ENCODE results near the gene GORASP1. TPM values are rescaled to one million over a fixed set of nuclear protein-coding genes. Genes with fewer than 3 reads are reported as not detected.

GORASP1 gene
- total RNA-seq, 1 experiment from 2014 or later = 38.5 TPM

DNA sequence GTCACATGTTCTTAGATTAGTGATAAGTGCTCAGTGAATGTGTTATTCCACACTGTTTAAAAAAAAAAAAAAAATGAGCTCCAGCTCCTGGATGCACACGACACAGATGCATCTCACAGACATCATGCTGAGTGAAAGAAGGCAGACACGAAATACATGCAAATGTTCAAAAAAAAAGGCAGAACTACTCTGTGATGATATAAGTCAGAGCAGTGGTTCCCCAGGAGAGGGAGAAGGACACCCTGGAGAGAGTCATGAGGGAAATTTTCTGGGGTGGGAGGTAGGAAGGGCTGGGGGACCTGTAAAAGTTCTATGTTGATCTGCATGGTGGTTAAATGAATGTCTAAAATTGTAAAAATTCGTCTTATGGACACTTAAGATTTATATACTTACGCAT, 41.6 kb upstream of the GORASP1 start:
- Histone ChIP-seq H3K79me2 (ENCODE audit: low read length) (peaks cover 20% of the 10 kb centered on the region; the same call in 1 of the 2 replicates), H3K36me3 (ENCODE audit: insufficient read depth, low read length) (no peaks in the 10 kb centered on the region; the same call in 1 of the 2 replicates), H3K4me1 (ENCODE audit: low read length) (peaks cover 75% of the 10 kb centered on the region), H3K4me3 (ENCODE audit: low read length) (peak overlapping the region; percentile 64), H2AFZ (ENCODE audit: low read length) (no peak overlapping the region), H3K9me2 (replicated peaks; ENCODE audit: insufficient read depth, low read length) (no peaks in the 10 kb centered on the region), H3K27me3 (ENCODE audit: low read length) (no peaks in the 10 kb centered on the region), H3K27ac (ENCODE audit: low read length) (peak overlapping the region; percentile 90), H4K20me1 (ENCODE audit: insufficient read depth, low read depth, low read length) (peaks cover 8% of the 10 kb centered on the region; the same call in 1 of the 2 replicates), H3K9me3 (ENCODE audit: low read length) (no peaks in the 10 kb centered on the region), H3K4me2 (ENCODE audit: low read depth, low read length, poor library complexity, severe bottlenecking) (peak overlapping the region; percentile 68), H3K9ac (ENCODE audit: low read length) (peak overlapping the region; percentile 73)
- peak; percentile 89 for DNase-seq

DNA sequence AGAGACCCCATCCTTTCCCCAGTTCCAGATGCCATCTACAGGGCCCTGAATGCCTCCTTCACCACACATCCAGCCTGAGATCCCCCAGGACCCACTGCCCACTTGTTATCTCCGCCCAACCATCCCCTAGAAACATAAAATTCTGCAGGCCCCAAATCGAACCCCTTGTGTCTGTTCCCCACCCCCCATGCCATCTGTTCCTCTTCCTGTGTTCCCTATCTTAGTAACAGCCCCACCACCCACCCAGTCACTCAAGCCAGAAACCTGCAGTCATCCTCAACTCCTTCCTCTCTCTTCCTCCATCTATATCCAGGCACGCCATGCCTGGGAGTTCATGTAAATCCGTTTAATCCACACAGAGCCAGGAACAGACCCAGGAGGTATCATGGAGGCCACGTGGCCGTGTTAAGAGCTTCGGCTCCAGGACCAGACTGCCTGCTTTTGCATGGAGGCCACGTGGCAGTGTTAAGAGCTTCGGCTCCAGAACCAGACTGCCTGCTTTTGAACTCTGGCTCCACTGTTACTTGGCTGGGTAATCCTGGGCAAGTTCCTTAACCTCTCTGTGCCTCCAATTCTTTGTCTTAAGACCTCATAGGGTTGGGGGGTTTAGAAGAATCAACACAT, 41.1 kb upstream of the GORASP1 start:
- Histone ChIP-seq H3K79me2 (ENCODE audit: low read length) (peaks cover 20% of the 10 kb centered on the region; the same call in 1 of the 2 replicates), H3K4me1 (ENCODE audit: low read length) (peaks cover 75% of the 10 kb centered on the region)

DNA sequence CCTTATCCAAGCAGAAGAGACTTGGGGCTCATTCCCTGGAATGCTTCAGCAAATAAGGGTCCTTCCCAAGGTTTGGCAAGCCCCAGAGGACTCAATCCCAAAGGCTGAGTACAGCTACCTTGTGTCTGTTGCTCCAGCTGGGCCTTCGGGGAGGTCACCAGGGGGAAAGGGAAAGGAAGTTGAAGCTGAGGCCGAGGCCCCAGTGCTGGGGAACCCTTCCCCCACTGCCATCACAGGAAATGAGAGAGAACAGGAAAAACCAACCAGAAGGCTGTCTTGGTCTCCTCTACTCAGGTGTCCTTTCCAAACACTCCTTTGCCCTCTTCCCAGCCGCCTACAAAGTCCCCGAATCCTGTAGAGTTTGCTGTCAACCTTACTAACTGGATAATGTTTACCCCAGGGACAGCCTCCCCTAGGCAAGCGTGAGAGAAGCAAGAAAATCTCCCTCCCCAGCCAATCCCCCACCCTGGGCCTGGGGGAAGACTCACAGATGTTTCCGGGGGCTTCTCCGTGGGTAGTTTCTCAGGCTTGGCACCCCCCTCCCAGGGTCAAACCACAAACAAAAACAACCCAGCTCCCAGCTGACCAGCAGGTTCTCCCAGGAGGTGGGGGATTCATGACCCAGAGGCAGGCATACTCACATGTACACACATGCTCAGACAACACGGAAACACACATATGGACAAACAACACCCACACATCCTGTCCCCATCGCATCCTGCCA, 40.4 kb upstream of the GORASP1 start:
- peak overlapping the region; percentile 64 for H3K4me3 ChIP-seq (ENCODE audit: low read length)
- peak; percentile 88 for DNase-seq

More for the DNA sequence above, 41.1 kb upstream of the GORASP1 start:
- peak; percentile 75 for DNase-seq
- peak overlapping the region; percentile 68 for H3K4me2 ChIP-seq (ENCODE audit: low read depth, low read length, poor library complexity, severe bottlenecking)
- no peaks in the 10 kb centered on the region for H3K27me3 ChIP-seq (ENCODE audit: low read length)
- peak overlapping the region; percentile 90 for H3K27ac ChIP-seq (ENCODE audit: low read length)
- no peaks in the 10 kb centered on the region; the same call in 1 of the 2 replicates for H3K36me3 ChIP-seq (ENCODE audit: insufficient read depth, low read length)
- peak overlapping the region; percentile 73 for H3K9ac ChIP-seq (ENCODE audit: low read length)
- peak overlapping the region; percentile 64 for H3K4me3 ChIP-seq (ENCODE audit: low read length)
- H4K20me1 ChIP-seq (ENCODE audit: insufficient read depth, low read depth, low read length) = peaks cover 8% of the 10 kb centered on the region; the same call in 1 of the 2 replicates
- no peak overlapping the region for H2AFZ ChIP-seq (ENCODE audit: low read length)
- H3K9me3 ChIP-seq (ENCODE audit: low read length) = no peaks in the 10 kb centered on the region
- H3K9me2 ChIP-seq (replicated peaks; ENCODE audit: insufficient read depth, low read length) = no peaks in the 10 kb centered on the region

DNA sequence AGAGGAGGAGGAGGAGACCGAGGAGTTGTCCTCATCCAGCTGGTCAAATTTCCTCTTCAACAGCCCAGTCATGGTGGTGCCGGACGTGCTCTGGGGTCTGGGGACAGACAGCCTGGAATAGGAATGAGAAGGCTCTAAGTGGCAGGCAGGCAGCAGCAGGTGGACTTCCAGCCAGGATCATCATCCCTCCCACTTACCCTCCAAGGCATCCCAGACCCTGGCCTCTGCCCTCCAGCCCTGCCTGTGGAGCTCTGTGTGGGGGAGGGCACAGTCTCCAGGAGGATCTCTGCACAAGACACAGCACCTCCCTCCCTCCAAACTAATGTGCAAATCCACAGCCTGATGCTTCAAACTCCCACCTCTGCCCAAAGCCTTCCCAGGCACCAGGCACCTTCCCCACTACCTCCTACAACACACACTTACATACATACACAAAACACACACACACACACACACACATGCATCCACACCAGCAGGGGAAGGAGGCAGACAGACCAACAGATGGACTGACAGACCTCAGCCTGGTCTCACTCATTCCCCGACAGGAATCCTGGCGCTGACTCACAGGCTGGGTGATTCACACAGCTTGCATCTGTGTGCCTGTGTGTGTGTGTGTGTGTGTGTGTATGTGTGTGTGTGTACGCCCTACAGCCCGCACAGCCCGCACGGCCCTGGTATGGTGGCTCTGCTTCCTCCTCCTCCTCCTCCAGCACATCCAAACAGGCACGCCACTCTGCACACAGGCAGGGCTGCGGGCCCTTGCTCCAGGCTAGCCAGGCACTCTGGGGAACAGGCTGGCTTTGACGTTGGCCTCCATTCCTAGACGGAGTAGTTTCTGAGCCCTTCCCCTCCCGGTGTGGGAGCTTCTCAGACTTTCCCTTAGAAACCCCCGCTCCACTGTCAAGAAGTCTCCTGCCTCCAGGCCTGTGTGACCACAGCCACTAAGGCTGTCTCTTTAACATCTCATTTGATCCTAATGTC, 39.5 kb upstream of the GORASP1 start:
- Histone ChIP-seq H3K9me3 (ENCODE audit: low read length) (no peaks in the 10 kb centered on the region), H3K79me2 (ENCODE audit: low read length) (peaks cover 20% of the 10 kb centered on the region; the same call in 1 of the 2 replicates), H3K27ac (ENCODE audit: low read length) (peak overlapping the region; percentile 90), H3K4me1 (ENCODE audit: low read length) (peaks cover 75% of the 10 kb centered on the region), H2AFZ (ENCODE audit: low read length) (no peak overlapping the region; the same call in 1 of the 2 replicates), H3K36me3 (ENCODE audit: insufficient read depth, low read length) (no peaks in the 10 kb centered on the region; the same call in 1 of the 2 replicates), H3K4me2 (ENCODE audit: low read depth, low read length, poor library complexity, severe bottlenecking) (peak overlapping the region; percentile 68), H3K27me3 (ENCODE audit: low read length) (no peaks in the 10 kb centered on the region), H3K4me3 (ENCODE audit: low read length) (peak overlapping the region; percentile 64), H3K9me2 (replicated peaks; ENCODE audit: insufficient read depth, low read length) (no peaks in the 10 kb centered on the region), H4K20me1 (ENCODE audit: insufficient read depth, low read depth, low read length) (peaks cover 5% of the 10 kb centered on the region; the same call in 1 of the 2 replicates), H3K9ac (ENCODE audit: low read length) (peak overlapping the region; percentile 73)
- peak; percentile 75 for DNase-seq

More for the DNA sequence above, 40.4 kb upstream of the GORASP1 start:
- H4K20me1 ChIP-seq (ENCODE audit: insufficient read depth, low read depth, low read length) = peaks cover 8% of the 10 kb centered on the region; the same call in 1 of the 2 replicates
- no peaks in the 10 kb centered on the region for H3K9me2 ChIP-seq (replicated peaks; ENCODE audit: insufficient read depth, low read length)
- H3K4me1 ChIP-seq (ENCODE audit: low read length) = peaks cover 75% of the 10 kb centered on the region
- peaks cover 20% of the 10 kb centered on the region; the same call in 1 of the 2 replicates for H3K79me2 ChIP-seq (ENCODE audit: low read length)
- no peaks in the 10 kb centered on the region for H3K27me3 ChIP-seq (ENCODE audit: low read length)
- H3K27ac ChIP-seq (ENCODE audit: low read length) = peak overlapping the region; percentile 90
- peak overlapping the region; percentile 73 for H3K9ac ChIP-seq (ENCODE audit: low read length)
- H3K36me3 ChIP-seq (ENCODE audit: insufficient read depth, low read length) = no peaks in the 10 kb centered on the region; the same call in 1 of the 2 replicates
- no peak overlapping the region; the same call in 1 of the 2 replicates for H2AFZ ChIP-seq (ENCODE audit: low read length)
- H3K9me3 ChIP-seq (ENCODE audit: low read length) = no peaks in the 10 kb centered on the region
- peak overlapping the region; percentile 68 for H3K4me2 ChIP-seq (ENCODE audit: low read depth, low read length, poor library complexity, severe bottlenecking)

DNA sequence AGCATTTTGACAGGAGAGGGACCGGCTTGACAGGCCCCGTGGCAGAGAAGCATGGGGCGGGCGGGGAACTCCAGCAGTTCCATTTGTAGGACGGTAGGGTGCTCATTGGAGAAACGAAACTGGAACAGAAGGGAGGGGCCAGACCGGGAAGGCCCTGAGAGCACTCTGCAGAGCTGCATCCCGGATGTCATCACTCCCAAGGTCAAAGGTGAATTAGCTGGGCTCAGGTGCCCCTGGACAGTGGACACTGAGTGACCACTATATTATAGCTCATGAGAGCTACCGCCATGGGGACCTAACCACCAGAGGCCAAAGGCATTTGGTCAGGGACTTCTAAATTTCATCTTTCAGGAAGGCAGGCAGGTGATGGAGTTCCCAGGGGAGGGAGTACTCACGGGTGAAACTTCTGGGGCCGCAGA, 38.7 kb upstream of the GORASP1 start:
- peak overlapping the region; percentile 73 for H3K9ac ChIP-seq (ENCODE audit: low read length)
- no peaks in the 10 kb centered on the region for H3K27me3 ChIP-seq (ENCODE audit: low read length)
- peaks cover 75% of the 10 kb centered on the region for H3K4me1 ChIP-seq (ENCODE audit: low read length)
- H3K79me2 ChIP-seq (ENCODE audit: low read length) = peaks cover 20% of the 10 kb centered on the region; the same call in 1 of the 2 replicates
- peak overlapping the region; percentile 64; the same call in 1 of the 2 replicates for H3K4me3 ChIP-seq (ENCODE audit: low read length)
- H4K20me1 ChIP-seq (ENCODE audit: insufficient read depth, low read depth, low read length) = no peaks in the 10 kb centered on the region
- no peak overlapping the region for H2AFZ ChIP-seq (ENCODE audit: low read length)
- DNase-seq = peak; percentile 64
- no peaks in the 10 kb centered on the region for H3K9me2 ChIP-seq (replicated peaks; ENCODE audit: insufficient read depth, low read length)
- no peaks in the 10 kb centered on the region for H3K9me3 ChIP-seq (ENCODE audit: low read length)
- H3K36me3 ChIP-seq (ENCODE audit: insufficient read depth, low read length) = no peaks in the 10 kb centered on the region; the same call in 1 of the 2 replicates
- peak overlapping the region; percentile 68 for H3K4me2 ChIP-seq (ENCODE audit: low read depth, low read length, poor library complexity, severe bottlenecking)
- peak overlapping the region; percentile 90 for H3K27ac ChIP-seq (ENCODE audit: low read length)

DNA sequence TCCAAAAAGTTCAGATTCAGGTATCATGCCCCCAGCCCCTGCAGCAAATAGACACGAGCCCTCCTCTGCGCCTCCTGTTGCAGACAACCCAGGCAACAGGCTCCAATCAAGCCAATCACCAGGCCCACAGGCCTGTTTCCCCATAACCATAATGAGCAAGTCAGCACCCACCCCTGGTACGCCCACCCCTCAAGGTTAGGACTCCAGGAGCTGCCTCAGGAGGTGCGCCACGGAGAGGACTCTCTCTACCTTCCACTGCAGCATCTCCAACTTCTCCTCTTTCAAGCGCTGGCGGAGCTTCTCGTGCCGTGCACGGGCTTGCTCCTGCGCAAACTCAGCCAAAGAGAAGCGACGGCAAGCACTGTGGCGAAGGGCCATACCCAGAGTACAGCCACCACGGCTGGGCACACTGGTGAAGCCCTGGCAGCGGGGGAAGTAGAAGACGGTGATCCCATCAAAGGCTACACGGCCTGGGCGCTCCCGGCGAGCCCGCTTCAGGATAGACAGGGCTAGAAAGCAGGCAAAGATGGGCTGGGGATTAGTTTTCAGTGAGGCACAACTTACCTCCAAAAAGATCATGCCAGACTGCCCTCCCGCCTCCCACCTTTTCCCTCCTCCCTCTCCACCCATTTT, 37.4 kb upstream of the GORASP1 start:
- H3K4me2 ChIP-seq (ENCODE audit: low read depth, low read length, poor library complexity, severe bottlenecking) = no peak overlapping the region
- H3K9me3 ChIP-seq (ENCODE audit: low read length) = no peaks in the 10 kb centered on the region
- DNase-seq = no peak
- no peak overlapping the region for H2AFZ ChIP-seq (ENCODE audit: low read length)
- H3K4me1 ChIP-seq (ENCODE audit: low read length) = peaks cover 65% of the 10 kb centered on the region
- H3K27me3 ChIP-seq (ENCODE audit: low read length) = no peaks in the 10 kb centered on the region
- H3K36me3 ChIP-seq (ENCODE audit: insufficient read depth, low read length) = no peaks in the 10 kb centered on the region; the same call in 1 of the 2 replicates
- no peak overlapping the region for H3K4me3 ChIP-seq (ENCODE audit: low read length)
- no peaks in the 10 kb centered on the region for H4K20me1 ChIP-seq (ENCODE audit: insufficient read depth, low read depth, low read length)
- peaks cover 20% of the 10 kb centered on the region; the same call in 1 of the 2 replicates for H3K79me2 ChIP-seq (ENCODE audit: low read length)
- H3K9me2 ChIP-seq (replicated peaks; ENCODE audit: insufficient read depth, low read length) = no peaks in the 10 kb centered on the region
- H3K9ac ChIP-seq (ENCODE audit: low read length) = no peak overlapping the region
- H3K27ac ChIP-seq (ENCODE audit: low read length) = no peak overlapping the region

DNA sequence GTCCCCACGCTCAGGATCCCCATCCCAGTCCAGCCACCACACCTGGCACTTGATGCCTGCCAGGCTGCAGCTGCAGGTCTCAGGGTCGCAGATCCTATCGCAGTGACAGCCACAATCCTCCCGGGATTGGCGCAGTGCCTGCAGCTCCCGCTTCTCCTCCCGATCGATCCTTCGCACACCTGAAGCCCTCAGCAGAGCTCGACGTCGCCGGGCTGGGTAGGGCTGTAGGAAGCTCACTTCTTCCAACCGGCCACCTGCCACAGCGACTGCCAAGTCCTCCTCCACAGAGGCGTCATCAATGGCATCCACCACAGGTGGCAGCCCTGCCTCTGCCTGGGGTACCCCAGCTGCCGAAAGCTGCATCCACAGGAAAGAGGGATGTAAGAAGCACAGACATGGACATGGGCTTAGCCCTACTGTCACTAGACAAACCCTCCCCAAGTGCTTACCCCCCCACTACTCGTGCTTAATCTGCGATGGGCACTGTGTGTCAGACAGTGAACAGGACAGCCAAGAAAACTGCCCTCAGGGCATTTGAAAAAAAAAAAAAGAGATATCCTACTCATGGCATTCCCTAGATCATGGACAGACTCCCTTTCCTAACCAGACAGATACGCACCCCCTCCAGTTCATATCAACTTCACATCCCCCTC, 36.8 kb upstream of the GORASP1 start:
- H3K36me3 ChIP-seq (ENCODE audit: insufficient read depth, low read length) = no peaks in the 10 kb centered on the region; the same call in 1 of the 2 replicates
- no peaks in the 10 kb centered on the region for H3K27me3 ChIP-seq (ENCODE audit: low read length)
- H3K9ac ChIP-seq (ENCODE audit: low read length) = no peak overlapping the region
- H3K4me3 ChIP-seq (ENCODE audit: low read length) = no peak overlapping the region
- H3K79me2 ChIP-seq (ENCODE audit: low read length) = peaks cover 20% of the 10 kb centered on the region; the same call in 1 of the 2 replicates
- H3K4me1 ChIP-seq (ENCODE audit: low read length) = peaks cover 59% of the 10 kb centered on the region
- H2AFZ ChIP-seq (ENCODE audit: low read length) = no peak overlapping the region
- H3K9me3 ChIP-seq (ENCODE audit: low read length) = no peaks in the 10 kb centered on the region
- H3K9me2 ChIP-seq (replicated peaks; ENCODE audit: insufficient read depth, low read length) = no peaks in the 10 kb centered on the region
- no peak overlapping the region for H3K27ac ChIP-seq (ENCODE audit: low read length)
- no peaks in the 10 kb centered on the region for H4K20me1 ChIP-seq (ENCODE audit: insufficient read depth, low read depth, low read length)
- no peak overlapping the region for H3K4me2 ChIP-seq (ENCODE audit: low read depth, low read length, poor library complexity, severe bottlenecking)
- DNase-seq = no peak

Measured in Karpas-422 (cell line).